Measurements from ENCODE around the gene ASL.

GRCh38 chr7:66070222-66070621 lies 5.4 kb upstream of the ASL start:
- no peak for TF ChIP-seq POLR2AphosphoS5 (IDR thresholded peaks at IDR 0.05; ENCODE audit: low read depth, low read length)
- no peak for TF ChIP-seq POLR2A (IDR thresholded peaks at IDR 0.05; ENCODE audit: borderline replicate concordance, extremely low read depth, insufficient read depth, insufficient read length)
- TF ChIP-seq SIN3A (IDR thresholded peaks at IDR 0.05; ENCODE audit: low read depth), result no peak
- no peak for TF ChIP-seq CTCF (IDR thresholded peaks at IDR 0.05 in 2 of 3, conservative IDR thresholded peaks at IDR 0.05 in 1 of 3; ENCODE audit: borderline replicate concordance in 1 of 3, insufficient read depth in 1 of 3, low read depth in 2 of 3, low read length in 2 of 3)
- TF ChIP-seq SP1 (IDR thresholded peaks at IDR 0.05; ENCODE audit: low read depth), result no peak
